HCT116 (cell line): ENCODE data around the gene TRIM75. TPM values are rescaled to one million over a fixed set of nuclear protein-coding genes. Genes with fewer than 3 reads are reported as not detected.

Experiments used
- ATAC-seq: fragments of 200-7000 bp; cut with Tn5 transposase; 2 replicates; pipeline ENCODE4 v1.9.1; 2020; ENCODE audit warnings: mild to moderate bottlenecking, moderate library complexity
- BruUV-seq: library from RNA; stranded (reverse); fragments of 400-500 nt; replicated peaks from 2 replicates; lab custom pipeline; 2021; lab: Mats Ljungman, UMichigan
- CTCF ChIA-PET: fragments of 300-600 bp; sonication (Branson Sonifier 250); formaldehyde crosslinking; loops from one replicate; lab custom pipeline; 2021; ENCODE audit warnings: antibody characterized with exemption; lab: Charles Lee
- POLR2A ChIA-PET: fragments of 300-600, 350-600 bp; sonication (Branson Sonifier 250); formaldehyde crosslinking; loops from one replicate; lab custom pipeline; 2021; ENCODE audit warnings: antibody characterized with exemption; lab: Charles Lee
- RAD21 ChIA-PET, 2 experiments: fragments of 300-600 bp; sonication (Branson Sonifier 250); formaldehyde crosslinking; loops; one replicate each; lab custom pipeline; 2023; ENCODE audit warnings: low total read pairs in 2 of 2; ENCODE audit not compliant: uncharacterized antibody in 2 of 2, unreplicated experiment in 2 of 2, low non-redundant PET in 1 of 2; lab: Charles Lee
- DNase-seq: peaks from one replicate; pipeline ENCODE4 v3.0.0-alpha.2; 2010; ENCODE audit warnings: low read depth, low spot score
- H2AFZ ChIP-seq: fragments of 200-600 bp; shearing (Covaris generic), sonication (generic); 2 replicates; pipeline ENCODE4 v1.6.1; 2017; ENCODE audit warnings: low read depth, mixed run types, mixed read lengths, antibody characterized with exemption, low read length; ENCODE audit not compliant: poor library complexity, severe bottlenecking
- H3K27ac ChIP-seq: 2 replicates; pipeline ENCODE4 v1.5.1; 2012; ENCODE audit warnings: low read depth, low read length
- H3K27me3 ChIP-seq: fragments of 200-600 bp; sonication (generic); 2 replicates; pipeline ENCODE4 v1.6.1; 2016; ENCODE audit warnings: mixed run types, low read length, mixed read lengths; ENCODE audit not compliant: insufficient read depth
- H3K36me3 ChIP-seq, 2 experiments: fragments of 200-500 bp in 1 of 2; fragments of 200-600 bp in 1 of 2; sonication (Bioruptor generic) in 1 of 2; sonication (generic) in 1 of 2; 2 replicates each; pipeline versions ENCODE4 v1.5.1 to v1.6.1; 2014 to 2016; ENCODE audit warnings: low read length in 2 of 2, inconsistent platforms in 1 of 2, mixed read lengths in 1 of 2, mixed run types in 1 of 2; ENCODE audit not compliant: insufficient read depth in 2 of 2, control insufficient read depth in 1 of 2
- H3K4me1 ChIP-seq, 2 experiments: fragments of 200-600 bp in 1 of 2; sonication (generic) in 1 of 2; 2 replicates each; pipeline versions ENCODE4 v1.5.1 to v1.6.1; 2012 to 2017; ENCODE audit warnings: low read length in 2 of 2, inconsistent platforms in 1 of 2, mild to moderate bottlenecking in 1 of 2, mixed read lengths in 1 of 2, mixed run types in 1 of 2, moderate library complexity in 1 of 2; ENCODE audit not compliant: insufficient read depth in 2 of 2, control insufficient read depth in 1 of 2
- H3K4me2 ChIP-seq: fragments of 200-600 bp; sonication (generic); 2 replicates; pipeline ENCODE4 v1.6.1; 2017; ENCODE audit warnings: mixed run types, low read length, mixed read lengths
- H3K4me3 ChIP-seq, 2 experiments: fragments of 200-600 bp in 1 of 2; sonication (generic) in 1 of 2; replicated peaks in 1 of 2; 2 replicates each; pipeline ENCODE4 v1.5.1; 2011 to 2016; ENCODE audit warnings: low read length in 2 of 2, control low read depth in 1 of 2, low read depth in 1 of 2, mild to moderate bottlenecking in 1 of 2, mixed read lengths in 1 of 2, mixed run types in 1 of 2
- H3K79me2 ChIP-seq: fragments of 200-600 bp; sonication (generic); 2 replicates; pipeline ENCODE4 v1.6.1; 2017; ENCODE audit warnings: mild to moderate bottlenecking, mixed run types, low read length, moderate library complexity, mixed read lengths; ENCODE audit not compliant: insufficient read depth
- H3K9ac ChIP-seq: fragments of 200-600 bp; sonication (generic); 2 replicates; pipeline ENCODE4 v1.6.1; 2016; ENCODE audit warnings: low read length, mixed read lengths
- H3K9me2 ChIP-seq: fragments of 200-600 bp; sonication (generic), shearing (Covaris generic); 2 replicates; pipeline ENCODE4 v1.6.1; 2017; ENCODE audit warnings: mixed run types, mild to moderate bottlenecking, moderate library complexity; ENCODE audit not compliant: insufficient read depth
- H3K9me3 ChIP-seq, 2 experiments: fragments of 200-500 bp in 1 of 2; fragments of 200-600 bp in 1 of 2; sonication (Bioruptor generic) in 1 of 2; sonication (generic) in 1 of 2; 2 replicates each; pipeline ENCODE4 v1.6.1; 2014 to 2017; ENCODE audit warnings: low read length in 2 of 2, mixed read lengths in 2 of 2, inconsistent platforms in 1 of 2, low read depth in 1 of 2, mild to moderate bottlenecking in 1 of 2, mixed run types in 1 of 2, moderate library complexity in 1 of 2; ENCODE audit not compliant: control insufficient read depth in 1 of 2, insufficient read depth in 1 of 2
- H4K20me1 ChIP-seq: fragments of 200-600 bp; sonication (generic), shearing (Covaris generic); 2 replicates; pipeline ENCODE4 v1.6.1; 2017; ENCODE audit warnings: mixed run types, mild to moderate bottlenecking, moderate library complexity; ENCODE audit not compliant: insufficient read depth
- ATF3 ChIP-seq: IDR thresholded peaks from 2 replicates; pipeline ENCODE4 v1.6.1; 2012
- CEBPB ChIP-seq: IDR thresholded peaks from 2 replicates; pipeline ENCODE4 v1.6.1; 2012; ENCODE audit warnings: low read depth
- CTCF ChIP-seq, 3 experiments: fragments of 200-600 bp in 1 of 3; sonication (generic) in 1 of 3; IDR thresholded peaks in 2 of 3; conservative IDR thresholded peaks in 1 of 3; 2 replicates each; pipeline ENCODE4 v1.5.1; 2012 to 2017; ENCODE audit warnings: low read depth in 2 of 3, low read length in 2 of 3, antibody characterized with exemption in 1 of 3, borderline replicate concordance in 1 of 3, control low read depth in 1 of 3, mild to moderate bottlenecking in 1 of 3, mixed read lengths in 1 of 3, mixed run types in 1 of 3, moderate library complexity in 1 of 3; ENCODE audit not compliant: insufficient read depth in 1 of 3
- EGR1 ChIP-seq: IDR thresholded peaks from 2 replicates; pipeline ENCODE4 v1.6.1; 2012; ENCODE audit warnings: low read depth
- ELF1 ChIP-seq: IDR thresholded peaks from 2 replicates; pipeline ENCODE4 v1.6.1; 2012; ENCODE audit warnings: low read depth, borderline replicate concordance
- EZH2 ChIP-seq: fragments of 200-600 bp; sonication (generic); IDR thresholded peaks from 2 replicates; pipeline ENCODE4 v1.6.1; 2017; ENCODE audit warnings: antibody characterized with exemption, mixed run types
- FOSL1 ChIP-seq: IDR thresholded peaks from 2 replicates; pipeline ENCODE4 v1.6.1; 2012; ENCODE audit warnings: low read depth
- POLR2A ChIP-seq: IDR thresholded peaks from 2 replicates; pipeline ENCODE4 v1.7.0; 2011; ENCODE audit warnings: borderline replicate concordance; ENCODE audit not compliant: insufficient read depth, insufficient read length; ENCODE audit errors: extremely low read depth
- POLR2AphosphoS5 ChIP-seq: IDR thresholded peaks from 2 replicates; pipeline ENCODE4 v1.6.1; 2011; ENCODE audit warnings: mild to moderate bottlenecking, low read depth, low read length, moderate library complexity
- RAD21 ChIP-seq: IDR thresholded peaks from 2 replicates; pipeline ENCODE4 v1.6.1; 2012; ENCODE audit warnings: low read depth, mild to moderate bottlenecking
- REST ChIP-seq: IDR thresholded peaks from 2 replicates; pipeline ENCODE4 v1.6.1; 2012; ENCODE audit warnings: low read depth
- SIN3A ChIP-seq: IDR thresholded peaks from 2 replicates; pipeline ENCODE4 v1.6.1; 2012; ENCODE audit warnings: low read depth
- TCF7L2 ChIP-seq: IDR thresholded peaks from 2 replicates; pipeline ENCODE4 v1.7.0; 2011; ENCODE audit warnings: borderline replicate concordance, inconsistent platforms; ENCODE audit not compliant: insufficient read depth, insufficient read length; ENCODE audit errors: extremely low read depth
- YY1 ChIP-seq: IDR thresholded peaks from 2 replicates; pipeline ENCODE4 v1.6.1; 2011; ENCODE audit warnings: low read length, low read depth, moderate library complexity, mild to moderate bottlenecking; ENCODE audit not compliant: insufficient replicate concordance; ENCODE audit errors: extremely low read depth
- ZBTB33 ChIP-seq: IDR thresholded peaks from 2 replicates; pipeline ENCODE4 v1.6.1; 2011; ENCODE audit warnings: mild to moderate bottlenecking, low read length, moderate library complexity; ENCODE audit not compliant: insufficient replicate concordance; ENCODE audit errors: extremely low read depth
- ZFX ChIP-seq: fragments of 450-650 bp; IDR thresholded peaks from 2 replicates; pipeline ENCODE4 v1.6.1; 2017
- ZNF274 ChIP-seq: fragments of 200-500 bp; sonication (Bioruptor generic); IDR thresholded peaks from 2 replicates; pipeline ENCODE4 v1.6.1; 2014; ENCODE audit warnings: mild to moderate bottlenecking, low read depth, low read length, inconsistent platforms
- intact Hi-C: fragments of 100-400 bp; cut with micrococcal nuclease; formaldehyde crosslinking; loops from 2 replicates; pipeline ENCODE4 v1.10.0; 2022
- total RNA-seq: library from RNA; stranded (reverse); gene quantifications from one replicate; pipeline ENCODE4 v1.2.1, GENCODE V29; 2021; ENCODE audit not compliant: unreplicated experiment

TRIM75 gene
- total RNA-seq, 1 experiment from 2014 or later: not detected

- no peaks in the 10 kb centered on the region for H4K20me1 ChIP-seq
- H3K9me2 ChIP-seq: no peaks in the 10 kb centered on the region
- no peak within 1 kb of the TSS for H3K27ac ChIP-seq
- RAD21 ChIA-PET: no interaction called here
- H3K27me3 ChIP-seq: no peaks in the 10 kb centered on the region
- no peak within 1 kb of the TSS for H2AFZ ChIP-seq
- no peak within 1 kb of the TSS for H3K4me2 ChIP-seq
- ATAC-seq (no peak), DNase-seq (no peak)
- H3K36me3 ChIP-seq: no peaks in the 10 kb centered on the region
- no peak within 1 kb of the TSS for H3K4me3 ChIP-seq
- H3K9ac ChIP-seq: no peak within 1 kb of the TSS
- H3K9me3 ChIP-seq: no peaks in the 10 kb centered on the region
- H3K79me2 ChIP-seq: no peaks in the 10 kb centered on the region
- no TSS peak for BruUV-seq
- H3K4me1 ChIP-seq: no peaks in the 10 kb centered on the region; a peak in 1 of 4 replicates
- CTCF ChIA-PET: no interaction called here
- TF ChIP-seq ZNF274 (no peak), TCF7L2 (no peak), ZBTB33 (no peak), EGR1 (no peak), EZH2 (no peak), ELF1 (no peak), RAD21 (no peak), CTCF (IDR thresholded peaks at IDR 0.05 in 2 of 3, conservative IDR thresholded peaks at IDR 0.05 in 1 of 3; ENCODE audit: borderline replicate concordance in 1 of 3, insufficient read depth in 1 of 3, low read depth in 2 of 3, low read length in 2 of 3) (no peak), YY1 (no peak), REST (no peak), POLR2AphosphoS5 (no peak), FOSL1 (no peak), SIN3A (no peak), CEBPB (no peak), ZFX (no peak), ATF3 (no peak), POLR2A (no peak)
- TF ChIP-seq, all 23 proteins: peak for 0
- POLR2A ChIA-PET: no interaction called here
- intact Hi-C loops: no loop called here
Observed at GRCh38 chr4:165031436-165032211, 22.0 kb upstream of the TRIM75 start, which contains the start of gene TRIM60. TSS of gene TRIM60 (plus strand) at chr4:165031999. CDS start at chr4:165040073, 8,074 bp downstream.
